Liver (tissue), 9 donors: ENCODE results near the gene UBR2. TPM values are rescaled to one million over a fixed set of nuclear protein-coding genes. Genes with fewer than 3 reads are reported as not detected.

Experiments used
- DNase-seq: peaks from one replicate; pipeline ENCODE4 v3.0.0-alpha.2; 2017; ENCODE audit warnings: low spot score
- H3K27ac ChIP-seq, 2 donors: one replicate each; pipeline ENCODE4 v1.7.0; 2013; ENCODE audit warnings: inconsistent platforms in 2 of 2, low read length in 2 of 2, control low read depth in 1 of 2, low read depth in 1 of 2, mild to moderate bottlenecking in 1 of 2
- H3K27me3 ChIP-seq, 4 donors: one replicate each; pipeline versions ENCODE4 v1.6.1 to v1.7.0; 2013; ENCODE audit warnings: low read length in 3 of 4, inconsistent platforms in 1 of 4, mild to moderate bottlenecking in 1 of 4, moderate library complexity in 1 of 4; ENCODE audit not compliant: control insufficient read depth in 4 of 4, insufficient read depth in 4 of 4
- H3K36me3 ChIP-seq, 4 donors: one replicate each; pipeline versions ENCODE4 v1.6.1 to v1.7.0; 2013; ENCODE audit warnings: low read length in 3 of 4, mild to moderate bottlenecking in 3 of 4, low read depth in 1 of 4, moderate library complexity in 1 of 4; ENCODE audit not compliant: control insufficient read depth in 4 of 4, insufficient read depth in 3 of 4
- H3K4me1 ChIP-seq, 4 donors: one replicate each; pipeline versions ENCODE4 v1.6.1 to v1.7.0; 2013; ENCODE audit warnings: low read length in 3 of 4, mild to moderate bottlenecking in 3 of 4, moderate library complexity in 1 of 4; ENCODE audit not compliant: control insufficient read depth in 4 of 4, insufficient read depth in 4 of 4
- H3K4me3 ChIP-seq, 3 donors: one replicate each; pipeline versions ENCODE4 v1.6.1 to v1.7.0; 2013; ENCODE audit warnings: low read length in 3 of 3, control low read depth in 1 of 3, low read depth in 1 of 3, mild to moderate bottlenecking in 1 of 3
- H3K9ac ChIP-seq, 2 donors: one replicate each; pipeline ENCODE4 v1.7.0; 2013; ENCODE audit warnings: low read length in 2 of 2, mild to moderate bottlenecking in 2 of 2, moderate library complexity in 2 of 2, control low read depth in 1 of 2, low read depth in 1 of 2
- H3K9me3 ChIP-seq, 4 donors: one replicate each; pipeline versions ENCODE4 v1.6.1 to v1.7.0; 2013; ENCODE audit warnings: low read length in 3 of 4; ENCODE audit not compliant: control insufficient read depth in 4 of 4
- CTCF ChIP-seq: fragments of 150-350 bp; IDR thresholded peaks from 2 replicates; pipeline ENCODE4 v1.5.1; 2017; ENCODE audit warnings: improper control_type of control experiment, low read depth, low read length; ENCODE audit not compliant: missing input control
- EGR1 ChIP-seq, 2 donors: IDR thresholded peaks; 2 replicates each; pipeline ENCODE4 v1.6.1; 2016 to 2018; ENCODE audit warnings: antibody characterized with exemption in 2 of 2, low read depth in 2 of 2
- FOXA2 ChIP-seq: IDR thresholded peaks from 2 replicates; pipeline ENCODE4 v1.6.1; 2016; ENCODE audit warnings: antibody characterized with exemption
- GABPA ChIP-seq, 2 donors: IDR thresholded peaks in 1 of 2; conservative IDR thresholded peaks in 1 of 2; 2 replicates each; pipeline ENCODE4 v1.6.1; 2016; ENCODE audit warnings: antibody characterized with exemption in 2 of 2, mild to moderate bottlenecking in 1 of 2, moderate library complexity in 1 of 2
- HNF4A ChIP-seq, 2 donors: conservative IDR thresholded peaks; 2 replicates each; pipeline ENCODE4 v1.6.1; 2016; ENCODE audit warnings: antibody characterized with exemption in 2 of 2, mild to moderate bottlenecking in 2 of 2
- HNF4G ChIP-seq: IDR thresholded peaks from 2 replicates; pipeline ENCODE4 v1.6.1; 2016; ENCODE audit warnings: antibody characterized with exemption
- JUND ChIP-seq, 2 donors: IDR thresholded peaks; 2 replicates each; pipeline ENCODE4 v1.6.1; 2016; ENCODE audit warnings: antibody characterized with exemption in 2 of 2
- MAX ChIP-seq: IDR thresholded peaks from 2 replicates; pipeline ENCODE4 v1.6.1; 2016; ENCODE audit warnings: antibody characterized with exemption
- NR2F2 ChIP-seq: IDR thresholded peaks from 2 replicates; pipeline ENCODE4 v1.6.1; 2016; ENCODE audit warnings: antibody characterized with exemption
- RAD21 ChIP-seq, 2 donors: IDR thresholded peaks; 2 replicates each; pipeline ENCODE4 v1.6.1; 2016; ENCODE audit warnings: antibody characterized with exemption in 2 of 2, mild to moderate bottlenecking in 2 of 2
- REST ChIP-seq: IDR thresholded peaks from 2 replicates; pipeline ENCODE4 v1.6.1; 2016; ENCODE audit warnings: antibody characterized with exemption, mild to moderate bottlenecking
- SP1 ChIP-seq: IDR thresholded peaks from 2 replicates; pipeline ENCODE4 v1.6.1; 2018; ENCODE audit warnings: antibody characterized with exemption, mild to moderate bottlenecking
- TAF1 ChIP-seq: conservative IDR thresholded peaks from 2 replicates; pipeline ENCODE4 v1.6.1; 2016; ENCODE audit warnings: antibody characterized with exemption, mild to moderate bottlenecking
- WGBS: extraction: QIAGEN DNeasy Blood & Tissue Kit; methylation state at CpG from one replicate; pipeline ENCODE4 v1.1.7; 2013; 5-methylcytosine and 5-hydroxymethylcytosine counted together
- polyA plus RNA-seq, 2 donors: library from polyadenylated mRNA; stranded (reverse) in 1 of 2; unstranded in 1 of 2; fragments of 200-250 nt in 1 of 2; fragments of >200 nt in 1 of 2; fragmentation: Nextera tagmentation in 1 of 2; extraction: Ambion mirVana in 1 of 2; gene quantifications; one replicate each; pipeline versions ENCODE4 v1.2.1 to v1.2.3, GENCODE V29; 2013 to 2015
- total RNA-seq, 2 donors: library from RNA; depleted of rRNA; stranded (reverse); fragments of >200 nt; gene quantifications; one replicate each; pipeline ENCODE4 v1.2.3, GENCODE V29; 2014
- donor health status: healthy.
- donor health status: healthy.
- donor health status: healthy.
- donor health status: healthy.
- donor health status: healthy.

The UBR2 gene
- total and polyA plus RNA-seq, 4 donors, result 6.3 to 32.9 (median 19.3) TPM

GRCh38 chr6:42522942-42523814 lies 40.7 kb upstream of the UBR2 start:
- H3K4me1 ChIP-seq, result no peaks in the 10 kb centered on the region
- H3K9ac ChIP-seq, result no peak overlapping the region
- WGBS, result 89% methylated on average over 8 of the region's 8 CpGs
- no peak overlapping the region for H3K4me3 ChIP-seq
- no peaks in the 10 kb centered on the region for H3K36me3 ChIP-seq
- H3K27me3 ChIP-seq, result no peaks in the 10 kb centered on the region
- H3K27ac ChIP-seq, result no peak overlapping the region
- DNase-seq, result no peak
- TF ChIP-seq SP1 (no peak), TAF1 (no peak), GABPA (IDR thresholded peaks at IDR 0.05 in 1 of 2, conservative IDR thresholded peaks at IDR 0.05 in 1 of 2) (no peak), REST (no peak), FOXA2 (no peak)
- H3K9me3 ChIP-seq, result no peaks in the 10 kb centered on the region

- 82% methylated on average over 4 of the region's 4 CpGs for WGBS
- DNase-seq, result no peak
- H3K4me1 ChIP-seq, result no peaks in the 10 kb centered on the region
- H3K27ac ChIP-seq, result no peak overlapping the region
- no peaks in the 10 kb centered on the region for H3K9me3 ChIP-seq
- no peaks in the 10 kb centered on the region for H3K36me3 ChIP-seq
- no peak overlapping the region for H3K9ac ChIP-seq
- no peak overlapping the region for H3K4me3 ChIP-seq
- no peak for TF ChIP-seq FOXA2
- TF ChIP-seq TAF1, result no peak
- no peak for TF ChIP-seq MAX
- TF ChIP-seq NR2F2, result no peak
- no peak for TF ChIP-seq HNF4G
- TF ChIP-seq RAD21 (IDR thresholded peaks at IDR 0.05), result no peak
- TF ChIP-seq HNF4A (conservative IDR thresholded peaks at IDR 0.05), result no peak
- TF ChIP-seq JUND (IDR thresholded peaks at IDR 0.05), result no peak
- TF ChIP-seq CTCF, result no peak
- TF ChIP-seq EGR1 (IDR thresholded peaks at IDR 0.05; ENCODE audit: low read depth in 2 of 2), result no peak
- no peaks in the 10 kb centered on the region for H3K27me3 ChIP-seq
Measured at GRCh38 chr6:42525206-42525605, 38.6 kb upstream of the UBR2 start.
